ENCODE data around the gene TMEM14B.
A peak's percentile ranks its signal among the peaks of the same experiment; 100 is the strongest.
"Not testable (repeated sequence)": the region's sequence is repeated elsewhere in the genome, so short reads cannot be mapped to it uniquely, and the experiment has no call there.

The TMEM14B gene

GRCh38 chr6:10747251-10747972 is at the start of gene TMEM14B:
TSS of gene TMEM14B (plus strand) at chr6:10747805. CDS start at chr6:10749246, 1,441 bp downstream.
- TF ChIP-seq, protein P1, sequence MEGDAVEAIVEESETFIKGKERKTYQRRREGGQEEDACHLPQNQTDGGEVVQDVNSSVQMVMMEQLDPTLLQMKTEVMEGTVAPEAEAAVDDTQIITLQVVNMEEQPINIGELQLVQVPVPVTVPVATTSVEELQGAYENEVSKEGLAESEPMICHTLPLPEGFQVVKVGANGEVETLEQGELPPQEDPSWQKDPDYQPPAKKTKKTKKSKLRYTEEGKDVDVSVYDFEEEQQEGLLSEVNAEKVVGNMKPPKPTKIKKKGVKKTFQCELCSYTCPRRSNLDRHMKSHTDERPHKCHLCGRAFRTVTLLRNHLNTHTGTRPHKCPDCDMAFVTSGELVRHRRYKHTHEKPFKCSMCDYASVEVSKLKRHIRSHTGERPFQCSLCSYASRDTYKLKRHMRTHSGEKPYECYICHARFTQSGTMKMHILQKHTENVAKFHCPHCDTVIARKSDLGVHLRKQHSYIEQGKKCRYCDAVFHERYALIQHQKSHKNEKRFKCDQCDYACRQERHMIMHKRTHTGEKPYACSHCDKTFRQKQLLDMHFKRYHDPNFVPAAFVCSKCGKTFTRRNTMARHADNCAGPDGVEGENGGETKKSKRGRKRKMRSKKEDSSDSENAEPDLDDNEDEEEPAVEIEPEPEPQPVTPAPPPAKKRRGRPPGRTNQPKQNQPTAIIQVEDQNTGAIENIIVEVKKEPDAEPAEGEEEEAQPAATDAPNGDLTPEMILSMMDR (IDR thresholded peaks at IDR 0.05; ENCODE audit: extremely low read depth, missing control alignments), result no peak
- DNase-seq (ENCODE audit: low spot score), result peak; percentile 97

GRCh38 chr6:10713962-10714361 is 33.6 kb upstream of the TMEM14B start:
- TF ChIP-seq, protein P1 (IDR thresholded peaks at IDR 0.05; ENCODE audit: extremely low read depth, missing control alignments), result no peak
- no peak for DNase-seq (ENCODE audit: low spot score)

DNA sequence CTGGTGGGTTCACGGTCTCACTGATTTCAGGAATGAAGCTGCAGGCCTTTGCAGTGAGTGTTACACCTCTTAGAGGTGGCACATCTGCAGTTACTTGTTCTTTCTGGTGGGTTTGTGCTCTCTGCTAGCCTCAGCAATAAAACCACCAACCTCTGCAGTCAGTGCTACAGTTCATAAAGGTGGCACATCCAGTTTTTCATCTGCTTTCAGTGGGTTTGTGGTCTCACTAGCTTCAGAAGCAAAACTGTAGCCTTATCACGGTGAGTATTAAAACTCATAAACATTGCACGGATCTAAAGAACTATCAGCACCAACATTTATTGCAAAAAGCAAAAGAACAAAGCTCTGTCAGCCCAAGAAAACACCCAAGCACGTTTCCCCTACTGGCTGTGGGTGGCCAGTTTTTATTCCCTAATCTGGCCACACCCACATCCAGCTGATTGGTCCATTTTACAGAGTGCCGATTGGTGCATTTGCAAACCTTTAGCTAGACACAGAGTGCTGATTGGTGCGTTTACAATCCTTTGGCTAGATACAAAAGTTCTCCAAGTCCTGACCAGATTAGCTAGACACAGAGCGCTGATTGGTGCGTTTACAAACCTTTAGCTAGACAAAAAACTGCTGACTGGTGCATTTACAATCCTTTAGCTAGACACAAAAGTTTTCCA is 28.2 kb upstream of the TMEM14B start:
- TF ChIP-seq, protein P1 (IDR thresholded peaks at IDR 0.05; ENCODE audit: extremely low read depth, missing control alignments), result no peak
- no peak for DNase-seq (ENCODE audit: low spot score)

GRCh38 chr6:10719964-10720264 is 27.7 kb upstream of the TMEM14B start:
- DNase-seq (ENCODE audit: low spot score), result no peak
- TF ChIP-seq, protein P1 (IDR thresholded peaks at IDR 0.05; ENCODE audit: extremely low read depth, missing control alignments), result no peak

- DNase-seq (ENCODE audit: low spot score), result peak; percentile 34
- TF ChIP-seq, protein P1 (IDR thresholded peaks at IDR 0.05; ENCODE audit: extremely low read depth, missing control alignments), result no peak
Observed at GRCh38 chr6:10720265-10720959, 27.2 kb upstream of the TMEM14B start.

DNA sequence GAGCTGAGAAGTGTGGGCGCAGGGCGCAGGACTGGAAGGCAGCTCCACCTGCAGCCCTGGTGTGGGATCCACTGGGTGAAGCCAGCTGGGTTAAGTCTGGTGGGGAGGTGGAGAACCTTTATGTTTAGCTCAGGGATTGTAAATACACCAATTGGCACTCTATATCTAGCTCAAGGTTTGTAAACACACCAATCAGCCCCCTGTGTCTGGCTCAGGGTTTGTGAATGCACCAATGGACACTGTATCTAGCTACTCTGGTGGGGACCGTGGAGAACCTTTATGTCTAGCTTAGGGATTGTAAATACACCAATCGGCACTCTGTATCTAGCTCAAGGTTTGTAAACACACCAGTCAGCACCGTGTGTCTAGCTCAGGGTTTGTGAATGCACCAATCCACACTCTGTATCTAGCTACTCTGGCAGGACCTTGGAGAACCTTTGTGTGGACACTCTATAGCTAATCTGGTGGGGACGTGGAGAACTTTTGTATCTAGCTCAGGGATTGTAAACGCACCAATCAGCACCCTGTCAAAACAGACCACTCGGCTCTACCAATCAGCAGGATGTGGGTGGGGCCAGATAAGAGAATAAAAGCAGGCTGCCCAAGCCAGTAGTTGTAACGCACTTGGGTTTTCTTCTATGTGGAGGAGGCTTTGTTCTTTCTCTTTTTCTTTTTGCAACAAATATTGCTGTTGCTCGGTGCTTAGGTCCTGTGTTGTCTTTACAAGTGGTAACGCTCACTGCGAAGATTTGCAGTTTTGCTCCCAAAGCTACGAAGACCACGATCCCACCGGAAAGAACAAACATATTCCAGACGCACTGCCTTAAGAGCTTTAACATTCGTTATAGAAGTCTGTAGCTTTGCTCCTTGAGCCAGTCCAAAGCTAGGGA is 26.4 kb upstream of the TMEM14B start:
- not testable (repeated sequence) for DNase-seq (ENCODE audit: low spot score)

- TF ChIP-seq, protein P1 (IDR thresholded peaks at IDR 0.05; ENCODE audit: extremely low read depth, missing control alignments), result no peak
Observed at GRCh38 chr6:10721850-10722569, 25.6 kb upstream of the TMEM14B start.

More at GRCh38 chr6:10721850-10722569, 25.6 kb upstream of the TMEM14B start:
- peak; percentile 14 for DNase-seq (ENCODE audit: low spot score)
